ENCODE data around the gene NADSYN1. TPM values are rescaled to one million over a fixed set of nuclear protein-coding genes. Genes with fewer than 3 reads are reported as not detected.
"Not testable (repeated sequence)": the region's sequence is repeated elsewhere in the genome, so short reads cannot be mapped to it uniquely, and the experiment has no call there.

The NADSYN1 gene
- total RNA-seq, 2 experiments from 2014 or later, result 70.9 to 122 TPM

- CTCF ChIA-PET (ENCODE audit: unreplicated experiment), result no interaction called here
- Histone ChIP-seq H3K4me3 (ENCODE audit: low read depth, low read length, poor library complexity, severe bottlenecking) (no peak overlapping the region), H3K9me2 (ENCODE audit: insufficient read depth, low read length) (no peaks in the 10 kb centered on the region), H3K27ac (ENCODE audit: low read depth, low read length, poor library complexity, severe bottlenecking) (no peak overlapping the region), H4K20me1 (ENCODE audit: insufficient read depth, low read length) (no peaks in the 10 kb centered on the region), H3K36me3 (ENCODE audit: insufficient read depth, low read length) (no peaks in the 10 kb centered on the region), H3K4me2 (ENCODE audit: low read length) (no peak overlapping the region), H3K79me2 (ENCODE audit: insufficient read depth, low read depth, low read length) (no peaks in the 10 kb centered on the region), H3K9me3 (ENCODE audit: low read length) (no peaks in the 10 kb centered on the region), H3K4me1 (ENCODE audit: insufficient read depth, low read length, poor library complexity, severe bottlenecking) (no peaks in the 10 kb centered on the region), H2AFZ (ENCODE audit: low read length) (no peak overlapping the region)
- BruUV-seq (replicated peaks), result no TSS peak
- intact Hi-C loops (cut with micrococcal nuclease; ENCODE audit: unreplicated experiment), result no loop called here
- TF ChIP-seq CTCF (conservative IDR thresholded peaks at IDR 0.05; ENCODE audit: low read length), result no peak
- TF ChIP-seq EZH2phosphoT487 (IDR thresholded peaks at IDR 0.05; ENCODE audit: borderline replicate concordance, low read depth, low read length), result no peak
- POLR2A ChIA-PET, result no interaction called here
- DNase-seq (ENCODE audit: low spot score), result no peak
These were observed 72.4 kb downstream of the NADSYN1 start for GRCh38 chr11:71525188-71525937.

GRCh38 chr11:71525938-71526495 is 73.0 kb downstream of the NADSYN1 start:
- Histone ChIP-seq H3K4me3 (ENCODE audit: low read depth, low read length, poor library complexity, severe bottlenecking) (no peak overlapping the region), H3K4me1 (ENCODE audit: insufficient read depth, low read length, poor library complexity, severe bottlenecking) (no peaks in the 10 kb centered on the region), H3K4me2 (ENCODE audit: low read length) (no peak overlapping the region), H2AFZ (ENCODE audit: low read length) (no peak overlapping the region), H3K9me3 (ENCODE audit: low read length) (no peaks in the 10 kb centered on the region), H4K20me1 (ENCODE audit: insufficient read depth, low read length) (no peaks in the 10 kb centered on the region), H3K36me3 (ENCODE audit: insufficient read depth, low read length) (no peaks in the 10 kb centered on the region), H3K79me2 (ENCODE audit: insufficient read depth, low read depth, low read length) (no peaks in the 10 kb centered on the region), H3K27ac (ENCODE audit: low read depth, low read length, poor library complexity, severe bottlenecking) (no peak overlapping the region), H3K9me2 (ENCODE audit: insufficient read depth, low read length) (no peaks in the 10 kb centered on the region)
- ChIA-PET POLR2A (no interaction called here), CTCF (ENCODE audit: unreplicated experiment) (no interaction called here)
- no peak for TF ChIP-seq CTCF (conservative IDR thresholded peaks at IDR 0.05; ENCODE audit: low read length)
- no peak for TF ChIP-seq EZH2phosphoT487 (IDR thresholded peaks at IDR 0.05; ENCODE audit: borderline replicate concordance, low read depth, low read length)
- DNase-seq (ENCODE audit: low spot score), result no peak
- BruUV-seq (replicated peaks), result no TSS peak
- intact Hi-C loops (cut with micrococcal nuclease; ENCODE audit: unreplicated experiment), result no loop called here

GRCh38 chr11:71526796-71527575 is 74.0 kb downstream of the NADSYN1 start, which contains the start of gene KRTAP5-7:
Gene KRTAP5-7, plus strand, starts transcription at chr11:71527267. Its CDS starts 34 bp downstream, at chr11:71527301.
- H3K79me2 ChIP-seq (ENCODE audit: insufficient read depth, low read depth, low read length); POLR2A ChIA-PET; H3K9me3 ChIP-seq (ENCODE audit: low read length); BruUV-seq (replicated peaks); H3K4me3 ChIP-seq (ENCODE audit: low read depth, low read length, poor library complexity, severe bottlenecking); intact Hi-C loops (cut with micrococcal nuclease; ENCODE audit: unreplicated experiment); H4K20me1 ChIP-seq (ENCODE audit: insufficient read depth, low read length); H3K36me3 ChIP-seq (ENCODE audit: insufficient read depth, low read length); H3K27ac ChIP-seq (ENCODE audit: low read depth, low read length, poor library complexity, severe bottlenecking); CTCF ChIA-PET (ENCODE audit: unreplicated experiment); H3K9me2 ChIP-seq (ENCODE audit: insufficient read depth, low read length); H3K4me1 ChIP-seq (ENCODE audit: insufficient read depth, low read length, poor library complexity, severe bottlenecking); DNase-seq (ENCODE audit: low spot score); H2AFZ ChIP-seq (ENCODE audit: low read length); H3K4me2 ChIP-seq (ENCODE audit: low read length): not testable (repeated sequence)
